HepG2 (cell line): ENCODE measurements around the gene MGST1. TPM values are rescaled to one million over a fixed set of nuclear protein-coding genes. Genes with fewer than 3 reads are reported as not detected.

Experiments
- CENPX ChIP-seq: sonication (generic); formaldehyde crosslinking; IDR thresholded peaks from 2 replicates; pipeline ENCODE4 v1.9.0; 2021; ENCODE audit warnings: mild to moderate bottlenecking, missing genetic modification reagents, moderate library complexity
- HBP1 ChIP-seq: IDR thresholded peaks from 2 replicates; pipeline ENCODE4 v1.6.1; 2016; ENCODE audit warnings: low read depth, control low read depth
- HIVEP1 ChIP-seq: sonication (generic); formaldehyde crosslinking; IDR thresholded peaks from 2 replicates; pipeline ENCODE4 v1.4.0; 2020; ENCODE audit warnings: mild to moderate bottlenecking, missing genetic modification reagents
- HNRNPUL1 ChIP-seq: fragments of 200-400 bp; formaldehyde crosslinking; IDR thresholded peaks from 2 replicates; pipeline ENCODE4 v1.6.1; 2017; ENCODE audit warnings: low read depth, mild to moderate bottlenecking, low read length, moderate library complexity
- HOXA7 ChIP-seq: sonication (generic); formaldehyde crosslinking; IDR thresholded peaks from 2 replicates; pipeline ENCODE4 v1.8.1; 2022; ENCODE audit warnings: mild to moderate bottlenecking, missing genetic modification reagents, moderate library complexity
- LBX2 ChIP-seq: sonication (generic); formaldehyde crosslinking; IDR thresholded peaks from 2 replicates; pipeline ENCODE4 v1.5.0; 2020; ENCODE audit warnings: missing genetic modification reagents, mild to moderate bottlenecking, borderline replicate concordance
- NFATC3 ChIP-seq: sonication (generic); formaldehyde crosslinking; IDR thresholded peaks from 2 replicates; pipeline ENCODE4 v1.5.1; 2020; ENCODE audit warnings: mild to moderate bottlenecking, missing genetic modification reagents
- PHF5A ChIP-seq: IDR thresholded peaks from one replicate; pipeline ENCODE4 v1.6.1; 2018; ENCODE audit warnings: low read depth, missing genetic modification reagents; ENCODE audit not compliant: unreplicated experiment
- REXO4 ChIP-seq: sonication (generic); formaldehyde crosslinking; IDR thresholded peaks from 2 replicates; pipeline ENCODE4 v1.8.0; 2022; ENCODE audit warnings: missing genetic modification reagents, mild to moderate bottlenecking, borderline replicate concordance
- TARDBP ChIP-seq: sonication (generic); formaldehyde crosslinking; IDR thresholded peaks from 2 replicates; pipeline ENCODE4 v1.8.0; 2022; ENCODE audit warnings: mild to moderate bottlenecking, missing genetic modification reagents
- TMF1 ChIP-seq: sonication (generic); formaldehyde crosslinking; IDR thresholded peaks from 2 replicates; pipeline ENCODE4 v1.8.1; 2022; ENCODE audit warnings: low read depth, missing genetic modification reagents
- YEATS4 ChIP-seq: sonication (generic); formaldehyde crosslinking; IDR thresholded peaks from 2 replicates; pipeline ENCODE4 v1.4.0; 2020; ENCODE audit warnings: missing genetic modification reagents, borderline replicate concordance
- ZBTB7B ChIP-seq: sonication (generic); formaldehyde crosslinking; IDR thresholded peaks from 2 replicates; pipeline ENCODE4 v1.4.0; 2020; ENCODE audit warnings: missing genetic modification reagents
- ZFP36L1 ChIP-seq: sonication (generic); formaldehyde crosslinking; IDR thresholded peaks from 2 replicates; pipeline ENCODE4 v1.8.0; 2022; ENCODE audit warnings: mild to moderate bottlenecking, missing genetic modification reagents, moderate library complexity
- ZNF251 ChIP-seq: sonication (generic); formaldehyde crosslinking; IDR thresholded peaks from 2 replicates; pipeline ENCODE4 v1.9.0; 2021; ENCODE audit warnings: mild to moderate bottlenecking, missing genetic modification reagents
- ZNF350 ChIP-seq: sonication (generic); formaldehyde crosslinking; IDR thresholded peaks from 2 replicates; pipeline ENCODE4 v1.4.0; 2020; ENCODE audit warnings: mild to moderate bottlenecking, low read depth, missing genetic modification reagents, borderline replicate concordance
- ZNF354B ChIP-seq: sonication (generic); formaldehyde crosslinking; IDR thresholded peaks from 2 replicates; pipeline ENCODE4 v1.8.0; 2022; ENCODE audit warnings: mild to moderate bottlenecking, missing genetic modification reagents
- ZNF589 ChIP-seq: sonication (generic); formaldehyde crosslinking; conservative IDR thresholded peaks from 2 replicates; pipeline ENCODE4 v1.8.0; 2022; ENCODE audit warnings: mild to moderate bottlenecking, moderate library complexity, missing genetic modification reagents
- ZSCAN25 ChIP-seq: sonication (generic); formaldehyde crosslinking; IDR thresholded peaks from 2 replicates; pipeline ENCODE4 v1.8.0; 2022; ENCODE audit warnings: mild to moderate bottlenecking, missing genetic modification reagents
- polyA plus RNA-seq, 8 experiments: library from polyadenylated mRNA; depleted of rRNA in 3 of 8; stranded (reverse) in 7 of 8; unstranded in 1 of 8; fragments of >200 nt; fragmentation: Illumina TruSeq in 4 of 8; extraction: Trizol in 4 of 8; gene quantifications; 2 replicates each; pipeline versions ENCODE4 v1.2.1 to v1.2.3, GENCODE V29; 2011 to 2016; ENCODE audit warnings: low read depth in 4 of 8, missing spikeins in 1 of 8, mixed read lengths in 1 of 8; ENCODE audit not compliant: insufficient read depth in 1 of 8
- total RNA-seq, 5 experiments: library from RNA; depleted of rRNA; stranded (reverse); fragments of >200 nt; fragmentation: Illumina TruSeq; extraction: Trizol; gene quantifications; 2 replicates each; pipeline ENCODE4 v1.2.3, GENCODE V29; 2016; ENCODE audit warnings: low read depth in 1 of 5
- TF ChIP-seq, protein P1 (sequence below): sonication (generic); formaldehyde crosslinking; IDR thresholded peaks from 2 replicates; pipeline ENCODE4 v1.4.0; 2020; ENCODE audit warnings: missing genetic modification reagents, borderline replicate concordance
- TF ChIP-seq, protein P2 (sequence below): sonication (generic); formaldehyde crosslinking; IDR thresholded peaks from 2 replicates; pipeline ENCODE4 v1.8.1; 2022; ENCODE audit warnings: mild to moderate bottlenecking, missing genetic modification reagents

Gene MGST1
- total and polyA plus RNA-seq, 2 of the 13 experiments (the other 11 are each of a cell fraction or from before 2014, with no cell fraction given), result 119 to 152 TPM

GRCh38 chr12:16347391-16348298, at the start of gene MGST1 (continued):
- TF ChIP-seq LBX2 (CRISPR knock-in tag) (peak; percentile 69; the same call in 1 of the 2 replicates), ZNF354B (0 out of 2 replicates have a peak, but pooled peaks have one; percentile 42), HOXA7 (CRISPR knock-in tag) (no peak), HNRNPUL1 (no peak), YEATS4 (CRISPR knock-in tag) (peak; percentile 79; the same call in 1 of the 2 replicates), NFATC3 (CRISPR knock-in tag) (0 out of 2 replicates have a peak, but pooled peaks have one; percentile 6), TARDBP (peak; percentile 70), ZBTB7B (CRISPR knock-in tag) (0 out of 2 replicates have a peak, but pooled peaks have one; percentile 12), ZNF251 (CRISPR knock-in tag) (no peak), ZFP36L1 (CRISPR knock-in tag) (0 out of 2 replicates have a peak, but pooled peaks have one; percentile 52), HIVEP1 (CRISPR knock-in tag) (no peak), PHF5A (CRISPR knock-in tag) (no peak), ZSCAN25 (CRISPR knock-in tag) (no peak), ZNF589 (CRISPR knock-in tag) (no peak), TMF1 (CRISPR knock-in tag) (0 out of 2 replicates have a peak, but pooled peaks have one; percentile 41), REXO4 (CRISPR knock-in tag) (no peak), HBP1 (CRISPR knock-in tag) (0 out of 2 replicates have a peak, but pooled peaks have one; percentile 51), CENPX (CRISPR knock-in tag) (no peak), ZNF350 (CRISPR knock-in tag) (peak; percentile 41; the same call in 1 of the 2 replicates)
- TF ChIP-seq, protein P1, sequence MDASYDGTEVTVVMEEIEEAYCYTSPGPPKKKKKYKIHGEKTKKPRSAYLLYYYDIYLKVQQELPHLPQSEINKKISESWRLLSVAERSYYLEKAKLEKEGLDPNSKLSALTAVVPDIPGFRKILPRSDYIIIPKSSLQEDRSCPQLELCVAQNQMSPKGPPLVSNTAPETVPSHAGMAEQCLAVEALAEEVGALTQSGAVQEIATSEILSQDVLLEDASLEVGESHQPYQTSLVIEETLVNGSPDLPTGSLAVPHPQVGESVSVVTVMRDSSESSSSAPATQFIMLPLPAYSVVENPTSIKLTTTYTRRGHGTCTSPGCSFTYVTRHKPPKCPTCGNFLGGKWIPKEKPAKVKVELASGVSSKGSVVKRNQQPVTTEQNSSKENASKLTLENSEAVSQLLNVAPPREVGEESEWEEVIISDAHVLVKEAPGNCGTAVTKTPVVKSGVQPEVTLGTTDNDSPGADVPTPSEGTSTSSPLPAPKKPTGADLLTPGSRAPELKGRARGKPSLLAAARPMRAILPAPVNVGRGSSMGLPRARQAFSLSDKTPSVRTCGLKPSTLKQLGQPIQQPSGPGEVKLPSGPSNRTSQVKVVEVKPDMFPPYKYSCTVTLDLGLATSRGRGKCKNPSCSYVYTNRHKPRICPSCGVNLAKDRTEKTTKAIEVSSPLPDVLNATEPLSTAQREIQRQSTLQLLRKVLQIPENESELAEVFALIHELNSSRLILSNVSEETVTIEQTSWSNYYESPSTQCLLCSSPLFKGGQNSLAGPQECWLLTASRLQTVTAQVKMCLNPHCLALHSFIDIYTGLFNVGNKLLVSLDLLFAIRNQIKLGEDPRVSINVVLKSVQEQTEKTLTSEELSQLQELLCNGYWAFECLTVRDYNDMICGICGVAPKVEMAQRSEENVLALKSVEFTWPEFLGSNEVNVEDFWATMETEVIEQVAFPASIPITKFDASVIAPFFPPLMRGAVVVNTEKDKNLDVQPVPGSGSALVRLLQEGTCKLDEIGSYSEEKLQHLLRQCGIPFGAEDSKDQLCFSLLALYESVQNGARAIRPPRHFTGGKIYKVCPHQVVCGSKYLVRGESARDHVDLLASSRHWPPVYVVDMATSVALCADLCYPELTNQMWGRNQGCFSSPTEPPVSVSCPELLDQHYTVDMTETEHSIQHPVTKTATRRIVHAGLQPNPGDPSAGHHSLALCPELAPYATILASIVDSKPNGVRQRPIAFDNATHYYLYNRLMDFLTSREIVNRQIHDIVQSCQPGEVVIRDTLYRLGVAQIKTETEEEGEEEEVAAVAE (CRISPR knock-in tag), result no peak
- TF ChIP-seq, protein P2, sequence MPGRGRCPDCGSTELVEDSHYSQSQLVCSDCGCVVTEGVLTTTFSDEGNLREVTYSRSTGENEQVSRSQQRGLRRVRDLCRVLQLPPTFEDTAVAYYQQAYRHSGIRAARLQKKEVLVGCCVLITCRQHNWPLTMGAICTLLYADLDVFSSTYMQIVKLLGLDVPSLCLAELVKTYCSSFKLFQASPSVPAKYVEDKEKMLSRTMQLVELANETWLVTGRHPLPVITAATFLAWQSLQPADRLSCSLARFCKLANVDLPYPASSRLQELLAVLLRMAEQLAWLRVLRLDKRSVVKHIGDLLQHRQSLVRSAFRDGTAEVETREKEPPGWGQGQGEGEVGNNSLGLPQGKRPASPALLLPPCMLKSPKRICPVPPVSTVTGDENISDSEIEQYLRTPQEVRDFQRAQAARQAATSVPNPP, result peak; percentile 81; the same call in 1 of the 2 replicates
